Activated B cell treated with CpG ODN at 0.5 μM for 24 hours (primary cell): ENCODE data around the gene TMEM130. TPM values are rescaled to one million over a fixed set of nuclear protein-coding genes. Genes with fewer than 3 reads are reported as not detected.

Experiments used
- ATAC-seq: fragments of 200-7000 bp; cut with Tn5 transposase; one replicate; pipeline ENCODE4 v1.10.0; 2021; ENCODE audit warnings: low read depth, mild to moderate bottlenecking, moderate library complexity
- CTCF ChIA-PET: fragments of 350-600 bp; sonication (Branson Sonifier 250); formaldehyde crosslinking; loops from one replicate; lab custom pipeline; 2021; ENCODE audit warnings: antibody characterized with exemption; lab: Charles Lee
- POLR2A ChIA-PET: fragments of 350-600 bp; sonication (Branson Sonifier 250); formaldehyde crosslinking; loops from one replicate; lab custom pipeline; 2021; ENCODE audit warnings: antibody characterized with exemption; lab: Charles Lee
- DNase-seq: peaks from one replicate; pipeline ENCODE4 v3.0.0; 2022
- H3K27ac Mint-ChIP-seq: one replicate; pipeline ENCODE4 v1.8.0; 2020; ENCODE audit warnings: mixed read lengths
- H3K27me3 Mint-ChIP-seq: one replicate; pipeline ENCODE4 v1.8.0; 2021; ENCODE audit warnings: mixed read lengths
- H3K36me3 Mint-ChIP-seq: one replicate; pipeline ENCODE4 v1.8.0; 2021; ENCODE audit warnings: low read depth, mixed read lengths
- H3K4me1 Mint-ChIP-seq: one replicate; pipeline ENCODE4 v1.8.0; 2021; ENCODE audit warnings: mixed read lengths
- H3K4me3 Mint-ChIP-seq: one replicate; pipeline ENCODE4 v1.8.0; 2020; ENCODE audit warnings: mild to moderate bottlenecking, mixed read lengths
- H3K9me3 Mint-ChIP-seq: one replicate; pipeline ENCODE4 v1.8.0; 2020; ENCODE audit warnings: mixed read lengths
- intact Hi-C: fragments of 100-400 bp; cut with micrococcal nuclease; formaldehyde crosslinking; loops from one replicate; pipeline ENCODE4 v1.15.1; 2024
- total RNA-seq: library from RNA; stranded (reverse); gene quantifications from 2 replicates; pipeline ENCODE4 v1.2.3, GENCODE V29; 2022
- TF ChIP-seq, protein P1 (sequence below): fragments of 200-600 bp; IDR thresholded peaks from one replicate; pipeline ENCODE4 v1.8.0; 2022; ENCODE audit warnings: antibody characterized with exemption, mild to moderate bottlenecking

Gene TMEM130
- total RNA-seq, 1 donor from 2014 or later: 0.31 TPM

- intact Hi-C loops: loop anchor here (10.0 kb wide), 1 partner anchor 596 kb away; no protein-coding TSS in a partner anchor
- no peak for DNase-seq
- TF ChIP-seq, protein P1, sequence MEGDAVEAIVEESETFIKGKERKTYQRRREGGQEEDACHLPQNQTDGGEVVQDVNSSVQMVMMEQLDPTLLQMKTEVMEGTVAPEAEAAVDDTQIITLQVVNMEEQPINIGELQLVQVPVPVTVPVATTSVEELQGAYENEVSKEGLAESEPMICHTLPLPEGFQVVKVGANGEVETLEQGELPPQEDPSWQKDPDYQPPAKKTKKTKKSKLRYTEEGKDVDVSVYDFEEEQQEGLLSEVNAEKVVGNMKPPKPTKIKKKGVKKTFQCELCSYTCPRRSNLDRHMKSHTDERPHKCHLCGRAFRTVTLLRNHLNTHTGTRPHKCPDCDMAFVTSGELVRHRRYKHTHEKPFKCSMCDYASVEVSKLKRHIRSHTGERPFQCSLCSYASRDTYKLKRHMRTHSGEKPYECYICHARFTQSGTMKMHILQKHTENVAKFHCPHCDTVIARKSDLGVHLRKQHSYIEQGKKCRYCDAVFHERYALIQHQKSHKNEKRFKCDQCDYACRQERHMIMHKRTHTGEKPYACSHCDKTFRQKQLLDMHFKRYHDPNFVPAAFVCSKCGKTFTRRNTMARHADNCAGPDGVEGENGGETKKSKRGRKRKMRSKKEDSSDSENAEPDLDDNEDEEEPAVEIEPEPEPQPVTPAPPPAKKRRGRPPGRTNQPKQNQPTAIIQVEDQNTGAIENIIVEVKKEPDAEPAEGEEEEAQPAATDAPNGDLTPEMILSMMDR: no peak
- CTCF ChIA-PET: no interaction called here
- peaks cover 13% of the 10 kb centered on the region for H3K27me3 Mint-ChIP-seq
- peaks cover 23% of the 10 kb centered on the region for H3K4me1 Mint-ChIP-seq
- ATAC-seq: no peak
- peaks cover 9% of the 10 kb centered on the region for H3K9me3 Mint-ChIP-seq
- H3K36me3 Mint-ChIP-seq: no peaks in the 10 kb centered on the region
- H3K4me3 Mint-ChIP-seq: no peak overlapping the region
- POLR2A ChIA-PET: interaction anchor here (1.7 kb wide), 1 partner anchor 159 kb away, joined by 3 read pairs; no protein-coding TSS in a partner anchor
- H3K27ac Mint-ChIP-seq: no peak overlapping the region
Observed at GRCh38 chr7:98800996-98801395, 68.8 kb downstream of the TMEM130 start.

GRCh38 chr7:98797150-98797549, 72.7 kb downstream of the TMEM130 start:
- no peak for DNase-seq
- ATAC-seq: no peak
- intact Hi-C loops: no loop called here
- TF ChIP-seq, protein P1: no peak
- POLR2A ChIA-PET: no interaction called here
- peaks cover 9% of the 10 kb centered on the region for H3K9me3 Mint-ChIP-seq
- peaks cover 12% of the 10 kb centered on the region for H3K4me1 Mint-ChIP-seq
- H3K4me3 Mint-ChIP-seq: no peak overlapping the region
- no peak overlapping the region for H3K27ac Mint-ChIP-seq
- CTCF ChIA-PET: interaction anchor here (1.8 kb wide), 1 partner anchor 51 kb away, joined by 4 read pairs; no protein-coding TSS in a partner anchor
- H3K27me3 Mint-ChIP-seq: peaks cover 14% of the 10 kb centered on the region
- no peaks in the 10 kb centered on the region for H3K36me3 Mint-ChIP-seq

Other genes with a start within 250 kb of the TMEM130 start
- gene TRRAP, start 8.5 kb upstream of the TMEM130 start, total RNA-seq: 73.9 and 77.9 TPM in 2 replicates